GM10248 (cell line): ENCODE measurements around the gene SYT17.

Experiments
- CTCF ChIA-PET: fragments of 300-600 bp; sonication (Branson Sonifier 250); formaldehyde crosslinking; extraction: SDS; loops from one replicate; lab custom pipeline; 2021; ENCODE audit warnings: antibody characterized with exemption; lab: Yijun Ruan, JAX
- POLR2A ChIA-PET: fragments of 350-650 bp; sonication (Branson Sonifier 250); formaldehyde crosslinking; extraction: SDS; loops from one replicate; lab custom pipeline; 2020; ENCODE audit warnings: antibody characterized with exemption; lab: Yijun Ruan, JAX
- DNase-seq: peaks from one replicate; pipeline ENCODE4 v3.0.0; 2012; ENCODE audit errors: extremely low spot score
- TF ChIP-seq, protein P1 (sequence below): IDR thresholded peaks from 2 replicates; pipeline ENCODE4 v1.5.1; 2012; ENCODE audit warnings: mild to moderate bottlenecking, low read depth; ENCODE audit errors: extremely low read depth, missing control alignments, control extremely low read depth

Gene SYT17

DNA sequence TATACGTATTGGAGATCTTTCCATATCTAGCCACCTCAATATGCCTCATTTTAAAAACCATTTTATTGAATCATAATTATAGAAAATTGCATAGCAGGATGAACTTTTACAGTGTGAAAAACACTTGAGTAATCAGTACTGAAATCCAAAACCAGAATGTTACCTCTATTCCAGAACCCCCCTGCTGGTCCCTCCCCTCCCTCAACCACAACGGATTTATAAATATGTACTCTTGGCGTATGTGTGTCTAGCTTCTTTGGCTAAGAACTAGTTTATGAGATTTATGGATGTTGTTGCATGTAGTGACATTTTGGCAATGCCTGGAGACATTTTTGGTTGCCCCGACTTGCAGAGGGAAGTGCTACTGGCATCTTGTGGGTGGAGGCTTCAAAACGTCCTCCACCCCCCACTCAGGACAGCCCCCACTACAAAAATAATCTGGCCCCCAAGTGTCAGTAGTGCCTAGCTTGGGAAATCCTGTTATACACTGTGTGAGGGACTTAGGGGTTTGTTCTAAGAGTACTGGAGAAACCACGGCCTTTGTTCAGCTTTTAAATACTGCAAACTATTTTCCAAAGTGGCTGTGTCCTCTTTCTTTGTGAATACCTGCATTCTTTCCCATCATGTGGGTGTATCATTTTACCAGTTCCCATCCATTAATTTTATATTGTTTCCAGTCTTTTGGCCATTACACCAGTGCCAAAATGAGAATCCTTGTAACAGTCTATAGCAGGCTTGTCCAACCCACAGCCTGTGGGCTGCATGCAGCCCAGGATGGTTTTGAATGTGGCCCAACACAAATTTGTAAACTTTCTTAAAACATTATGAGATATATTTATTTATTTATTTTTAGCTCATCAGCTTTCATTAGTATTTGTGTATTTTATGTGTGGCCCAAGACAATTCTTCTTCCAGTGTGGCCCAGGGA lies 30.6 kb upstream of the SYT17 start:
- TF ChIP-seq, protein P1, sequence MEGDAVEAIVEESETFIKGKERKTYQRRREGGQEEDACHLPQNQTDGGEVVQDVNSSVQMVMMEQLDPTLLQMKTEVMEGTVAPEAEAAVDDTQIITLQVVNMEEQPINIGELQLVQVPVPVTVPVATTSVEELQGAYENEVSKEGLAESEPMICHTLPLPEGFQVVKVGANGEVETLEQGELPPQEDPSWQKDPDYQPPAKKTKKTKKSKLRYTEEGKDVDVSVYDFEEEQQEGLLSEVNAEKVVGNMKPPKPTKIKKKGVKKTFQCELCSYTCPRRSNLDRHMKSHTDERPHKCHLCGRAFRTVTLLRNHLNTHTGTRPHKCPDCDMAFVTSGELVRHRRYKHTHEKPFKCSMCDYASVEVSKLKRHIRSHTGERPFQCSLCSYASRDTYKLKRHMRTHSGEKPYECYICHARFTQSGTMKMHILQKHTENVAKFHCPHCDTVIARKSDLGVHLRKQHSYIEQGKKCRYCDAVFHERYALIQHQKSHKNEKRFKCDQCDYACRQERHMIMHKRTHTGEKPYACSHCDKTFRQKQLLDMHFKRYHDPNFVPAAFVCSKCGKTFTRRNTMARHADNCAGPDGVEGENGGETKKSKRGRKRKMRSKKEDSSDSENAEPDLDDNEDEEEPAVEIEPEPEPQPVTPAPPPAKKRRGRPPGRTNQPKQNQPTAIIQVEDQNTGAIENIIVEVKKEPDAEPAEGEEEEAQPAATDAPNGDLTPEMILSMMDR = no peak
- ChIA-PET POLR2A (interaction anchor here (0.5 kb wide), 1 partner anchor 35 kb away, joined by 3 read pairs; no protein-coding TSS in a partner anchor), CTCF (interaction anchor here (1.1 to 1.8 kb wide), 5 partner anchors 10 to 66 kb away, joined by 3 to 5 read pairs (median 3); no protein-coding TSS in a partner anchor)
- DNase-seq = no peak

DNA sequence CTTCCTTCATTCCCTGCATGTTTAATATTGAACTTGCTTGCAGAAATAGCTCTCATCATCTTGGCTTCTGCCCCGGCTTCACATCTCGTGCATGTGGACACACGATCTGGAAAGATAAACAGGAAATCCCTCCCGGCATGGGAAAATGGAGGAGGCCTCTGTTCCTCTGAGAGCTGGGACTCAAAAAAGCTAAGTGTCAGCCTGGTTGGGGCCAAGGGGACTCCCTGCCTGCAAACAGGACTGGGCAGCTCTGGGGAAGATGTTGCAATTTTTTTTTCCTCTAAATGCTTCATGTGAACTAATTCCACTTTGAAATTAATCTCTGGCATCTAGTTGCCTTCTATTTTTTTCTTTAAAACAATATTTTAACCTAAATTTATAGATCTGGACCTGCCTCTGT lies 29.4 kb upstream of the SYT17 start:
- ChIA-PET CTCF (interaction anchor here (1.0 to 3.2 kb wide), 7 partner anchors 9 to 364 kb away, joined by 3 to 14 read pairs (median 4); no protein-coding TSS in a partner anchor), POLR2A (no interaction called here)
- TF ChIP-seq, protein P1 = no peak
- DNase-seq = no peak

DNA sequence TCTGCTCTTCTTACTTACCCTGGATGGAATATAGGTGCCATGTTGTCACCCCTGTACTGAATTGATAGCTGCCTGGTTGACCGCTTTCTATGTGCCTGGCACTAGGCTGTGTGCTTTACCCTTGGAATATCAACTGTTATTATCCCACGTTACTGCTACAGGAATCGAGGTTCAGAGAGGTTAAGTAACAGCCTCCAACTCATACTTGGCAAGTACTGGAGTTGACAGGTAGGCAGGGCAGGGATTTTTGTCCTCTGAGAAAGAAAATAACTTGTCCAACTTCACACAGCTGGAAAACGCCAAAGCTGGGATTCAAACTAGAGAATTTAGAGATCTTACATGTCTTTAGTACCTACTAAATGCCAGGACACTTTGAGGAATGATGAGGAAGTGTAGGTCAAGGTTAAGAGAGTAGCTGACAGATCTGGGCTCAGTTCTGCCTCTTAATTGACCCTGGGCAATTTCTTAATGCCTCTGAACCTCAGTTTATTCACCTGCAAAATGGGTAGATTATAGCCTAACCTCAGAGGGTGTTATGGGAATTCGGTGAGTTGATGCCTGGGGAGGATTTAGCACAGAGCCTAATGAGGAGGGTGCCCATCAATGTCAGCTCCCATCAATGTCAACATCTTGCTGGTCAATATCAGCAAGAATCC lies 28.5 kb upstream of the SYT17 start:
- DNase-seq = no peak
- POLR2A ChIA-PET = no interaction called here
- TF ChIP-seq, protein P1 = no peak
- CTCF ChIA-PET = interaction anchor here (1.0 to 3.2 kb wide), 6 partner anchors 10 to 363 kb away, joined by 3 to 14 read pairs (median 4); no protein-coding TSS in a partner anchor

DNA sequence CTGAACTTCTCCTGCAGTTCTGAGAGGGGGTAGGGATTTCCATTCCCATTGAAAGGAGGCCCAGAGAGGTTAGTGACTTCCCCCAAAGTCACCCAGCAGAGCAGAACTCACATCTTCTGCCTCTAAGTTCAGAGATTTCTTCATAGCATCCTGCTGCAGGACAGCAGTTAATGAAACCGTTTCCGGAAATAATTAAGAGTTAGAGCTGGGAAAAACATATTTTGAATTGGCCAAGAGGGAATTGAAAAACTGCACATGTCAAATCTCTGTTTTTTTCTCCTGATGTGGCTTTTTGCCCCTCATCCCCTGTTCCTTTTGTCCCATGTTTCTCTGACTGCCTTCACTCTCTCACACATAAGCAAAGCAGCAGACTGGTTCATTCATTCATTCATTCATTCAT lies 27.6 kb upstream of the SYT17 start:
- CTCF ChIA-PET = interaction anchor here (1.1 to 3.2 kb wide), 3 partner anchors 10 to 55 kb away, joined by 4 to 14 read pairs (median 7); no protein-coding TSS in a partner anchor
- TF ChIP-seq, protein P1 = no peak

DNA sequence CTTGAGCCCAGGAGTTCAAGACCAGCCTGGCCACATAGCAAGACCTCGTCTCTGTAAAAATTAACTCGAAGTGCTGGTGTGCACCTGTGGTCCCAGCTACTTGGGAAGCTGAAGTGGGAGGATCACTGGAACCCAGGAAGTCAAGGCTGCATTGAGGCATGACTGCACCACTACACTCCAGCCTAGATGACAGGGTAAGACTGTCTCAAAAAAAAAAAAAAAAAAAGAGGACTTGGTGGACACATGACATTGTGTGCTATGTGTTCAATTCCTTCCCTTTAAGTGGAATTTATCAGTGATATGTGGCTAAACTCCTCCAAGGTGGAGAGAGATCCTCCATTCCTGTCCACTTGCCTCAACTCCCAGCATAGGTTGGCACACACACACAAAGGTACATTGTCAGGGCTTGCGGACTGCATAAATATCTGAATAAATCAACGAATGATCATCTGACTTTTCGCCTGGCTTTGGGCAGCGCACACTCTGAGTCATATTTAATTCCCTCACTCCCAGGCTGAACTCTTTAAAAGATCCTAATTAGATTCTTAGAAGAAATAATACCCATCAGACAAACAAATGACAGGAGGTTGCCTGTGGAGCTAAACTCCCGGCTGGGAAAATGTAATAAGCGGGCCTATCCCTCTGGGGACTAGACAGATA lies 25.0 kb upstream of the SYT17 start:
- TF ChIP-seq, protein P1 = no peak
- ChIA-PET POLR2A (no interaction called here), CTCF (interaction anchor here (1.3 to 3.8 kb wide), 3 partner anchors 7 to 233 kb away, joined by 3 to 14 read pairs (median 8); no protein-coding TSS in a partner anchor)
- no peak for DNase-seq

More for the DNA sequence above, 27.6 kb upstream of the SYT17 start:
- no peak for DNase-seq
- POLR2A ChIA-PET = no interaction called here

DNA sequence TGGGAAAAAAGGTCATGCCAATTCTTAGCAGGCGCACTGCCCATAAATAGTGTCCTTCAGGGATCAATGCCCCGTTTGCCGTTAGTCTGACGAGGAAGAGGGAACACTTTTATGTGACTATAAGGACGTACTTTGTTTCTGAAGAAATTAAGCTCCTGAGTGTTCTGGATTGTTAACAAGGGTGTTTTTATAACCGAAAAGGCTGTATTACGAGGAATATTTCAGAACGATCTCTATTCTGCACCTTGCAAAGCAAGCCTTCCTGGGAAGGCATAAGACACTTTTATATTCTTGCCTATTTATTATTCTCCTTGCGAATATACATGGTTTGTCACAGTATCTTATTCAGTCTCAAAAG lies 24.5 kb upstream of the SYT17 start:
- TF ChIP-seq, protein P1 = no peak
- CTCF ChIA-PET = interaction anchor here (1.3 to 3.8 kb wide), 4 partner anchors 8 to 232 kb away, joined by 3 to 14 read pairs (median 7); no protein-coding TSS in a partner anchor
- DNase-seq = no peak
- POLR2A ChIA-PET = no interaction called here
